Measurements from ENCODE around the gene PFKFB2.

Gene PFKFB2

DNA sequence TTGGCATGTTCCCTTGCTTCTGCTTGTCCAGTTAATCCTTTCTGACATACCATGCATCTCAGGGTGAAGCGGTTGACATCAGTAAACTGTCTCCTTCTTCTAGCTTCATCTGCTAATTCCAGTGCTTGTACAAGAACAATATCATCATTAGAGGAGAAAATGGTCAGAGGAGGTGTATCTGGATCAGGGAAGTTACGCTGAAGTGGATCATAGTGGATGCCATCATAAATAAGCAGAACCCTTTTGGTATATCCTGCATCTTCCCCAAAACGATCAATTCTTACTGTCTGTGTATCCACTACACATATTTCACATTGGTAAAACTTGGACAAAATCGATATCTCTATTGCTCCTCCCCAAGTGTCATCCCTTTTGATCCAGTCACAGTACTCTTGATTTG, 4.0 kb upstream of the PFKFB2 start:
- TF ChIP-seq, protein P1, sequence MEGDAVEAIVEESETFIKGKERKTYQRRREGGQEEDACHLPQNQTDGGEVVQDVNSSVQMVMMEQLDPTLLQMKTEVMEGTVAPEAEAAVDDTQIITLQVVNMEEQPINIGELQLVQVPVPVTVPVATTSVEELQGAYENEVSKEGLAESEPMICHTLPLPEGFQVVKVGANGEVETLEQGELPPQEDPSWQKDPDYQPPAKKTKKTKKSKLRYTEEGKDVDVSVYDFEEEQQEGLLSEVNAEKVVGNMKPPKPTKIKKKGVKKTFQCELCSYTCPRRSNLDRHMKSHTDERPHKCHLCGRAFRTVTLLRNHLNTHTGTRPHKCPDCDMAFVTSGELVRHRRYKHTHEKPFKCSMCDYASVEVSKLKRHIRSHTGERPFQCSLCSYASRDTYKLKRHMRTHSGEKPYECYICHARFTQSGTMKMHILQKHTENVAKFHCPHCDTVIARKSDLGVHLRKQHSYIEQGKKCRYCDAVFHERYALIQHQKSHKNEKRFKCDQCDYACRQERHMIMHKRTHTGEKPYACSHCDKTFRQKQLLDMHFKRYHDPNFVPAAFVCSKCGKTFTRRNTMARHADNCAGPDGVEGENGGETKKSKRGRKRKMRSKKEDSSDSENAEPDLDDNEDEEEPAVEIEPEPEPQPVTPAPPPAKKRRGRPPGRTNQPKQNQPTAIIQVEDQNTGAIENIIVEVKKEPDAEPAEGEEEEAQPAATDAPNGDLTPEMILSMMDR (conservative IDR thresholded peaks at IDR 0.05; ENCODE audit: control insufficient read depth, insufficient read depth, low read depth, low read length), result no peak
- DNase-seq (ENCODE audit: low read depth), result no peak
- no peak overlapping the region for H3K4me3 ChIP-seq (ENCODE audit: control insufficient read depth, low read depth, low read length)

DNA sequence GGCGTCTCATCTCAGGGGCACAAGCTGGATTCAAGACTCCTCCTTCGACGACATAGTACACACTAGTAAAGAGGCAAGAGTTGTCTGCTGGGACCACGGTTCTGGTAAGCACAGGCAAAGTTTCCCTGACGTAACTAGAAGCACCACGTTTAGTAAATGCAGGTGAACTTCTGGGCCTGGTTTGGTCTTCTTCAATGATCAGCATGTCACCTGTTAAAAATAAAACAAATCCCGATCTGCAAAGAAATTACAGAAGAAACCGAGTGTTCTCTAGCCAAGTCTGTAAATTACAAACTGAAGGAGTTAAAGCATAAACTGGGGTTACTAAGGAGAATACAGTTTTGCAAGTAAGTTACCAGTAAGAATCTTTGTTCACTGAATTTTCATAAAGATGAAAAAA, 3.6 kb upstream of the PFKFB2 start:
- no peak for DNase-seq (ENCODE audit: low read depth)
- TF ChIP-seq, protein P1 (conservative IDR thresholded peaks at IDR 0.05; ENCODE audit: control insufficient read depth, insufficient read depth, low read depth, low read length), result no peak
- H3K4me3 ChIP-seq (ENCODE audit: control insufficient read depth, low read depth, low read length), result peak overlapping the region; percentile 96

DNA sequence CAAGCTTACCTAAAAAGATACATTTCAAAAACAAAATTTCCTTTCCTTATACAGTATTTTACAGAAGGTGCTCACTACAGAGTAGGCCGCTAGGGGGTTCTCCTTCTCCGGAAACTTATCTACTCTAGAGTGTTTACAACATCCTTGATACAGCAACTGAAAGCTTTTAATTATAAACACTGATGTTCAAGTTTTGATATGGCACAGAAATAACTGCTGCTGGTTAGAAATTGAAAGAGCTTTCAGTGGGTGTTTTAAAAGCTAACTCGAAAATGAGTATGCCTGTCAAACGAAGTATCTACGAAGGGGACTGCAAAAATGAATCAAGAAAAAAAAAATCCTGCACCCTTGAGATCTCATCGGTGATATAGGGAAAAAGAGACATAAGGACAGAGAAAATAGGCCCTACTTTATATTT, 3.1 kb upstream of the PFKFB2 start:
- TF ChIP-seq, protein P1 (conservative IDR thresholded peaks at IDR 0.05; ENCODE audit: control insufficient read depth, insufficient read depth, low read depth, low read length), result peak; percentile 87
- peak; percentile 63 for DNase-seq (ENCODE audit: low read depth)
- H3K4me3 ChIP-seq (ENCODE audit: control insufficient read depth, low read depth, low read length), result peak overlapping the region; percentile 96

DNA sequence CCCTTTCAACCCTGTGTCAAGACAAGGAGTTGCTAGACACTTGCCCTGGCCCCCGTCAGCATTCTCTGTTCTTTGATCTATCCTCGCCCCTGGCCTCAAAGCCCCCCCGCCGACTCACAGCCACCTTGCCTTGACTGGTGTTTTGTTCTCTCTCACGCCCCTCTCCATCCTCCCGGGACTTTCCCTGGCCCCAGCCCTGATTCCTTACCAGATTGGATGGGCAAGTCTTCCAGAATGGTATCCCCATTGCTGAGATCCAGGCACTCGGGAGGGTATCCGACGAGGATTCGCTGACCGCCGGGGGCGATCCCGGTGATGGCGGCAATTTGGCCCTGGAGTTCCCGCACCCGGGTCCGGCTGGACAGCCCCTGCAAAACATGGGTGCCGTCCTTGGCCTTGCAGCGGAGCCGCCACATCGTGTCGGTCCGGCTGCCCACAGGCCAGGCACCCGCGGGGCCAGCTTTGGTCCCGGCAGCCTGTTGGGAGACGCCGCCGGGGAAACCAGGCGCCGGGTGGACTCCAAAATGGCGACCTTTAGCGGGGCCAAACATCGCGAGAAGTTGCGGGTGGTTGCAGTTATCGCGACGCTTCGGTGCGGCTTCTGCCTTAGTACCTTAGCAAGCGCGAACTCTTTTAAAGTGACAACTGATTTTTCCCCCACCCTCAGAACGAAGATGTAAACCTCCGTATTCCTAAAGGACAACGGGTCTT, 2.4 kb upstream of the PFKFB2 start:
- H3K4me3 ChIP-seq (ENCODE audit: control insufficient read depth, low read depth, low read length), result peak overlapping the region; percentile 96
- DNase-seq (ENCODE audit: low read depth), result peak; percentile 91
- TF ChIP-seq, protein P1 (conservative IDR thresholded peaks at IDR 0.05; ENCODE audit: control insufficient read depth, insufficient read depth, low read depth, low read length), result no peak

DNA sequence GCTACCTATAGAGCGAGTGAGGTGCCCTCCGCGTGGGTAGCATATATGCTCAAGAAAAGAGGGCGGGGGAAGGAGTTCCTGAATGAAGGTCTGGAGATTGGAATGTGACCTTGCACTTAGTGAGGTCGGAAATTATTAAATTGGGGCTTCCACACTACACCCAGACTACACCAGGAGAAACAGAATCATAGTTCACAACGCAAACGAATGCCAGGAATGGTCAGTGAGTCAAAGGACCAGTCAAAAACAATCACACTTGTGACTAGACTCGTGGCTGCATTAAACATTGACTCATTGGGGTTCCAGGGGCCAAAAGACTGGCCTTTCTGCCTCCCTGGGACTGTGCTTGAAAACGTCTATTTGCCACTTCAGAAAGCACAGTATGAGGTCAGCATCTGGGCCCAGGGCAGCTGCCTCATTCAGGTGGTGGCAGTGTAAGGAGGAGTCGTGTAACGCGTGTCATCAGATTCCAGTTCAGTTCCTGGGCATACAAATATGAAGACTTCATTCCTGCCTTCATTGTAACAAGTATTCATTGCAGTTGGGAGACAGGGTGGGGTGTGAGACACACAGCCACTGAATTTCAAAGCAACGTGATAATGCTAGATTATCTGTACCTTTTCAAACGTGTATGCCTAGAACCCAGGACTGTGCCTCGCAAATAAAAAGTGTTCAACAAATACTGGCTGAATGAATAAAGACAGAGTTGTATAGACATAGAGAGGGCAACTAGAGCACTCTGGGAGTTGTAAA, 1.7 kb upstream of the PFKFB2 start, which contains the start of gene YOD1:
Gene YOD1 (minus strand): TSS at position 18 of the 753 bp plus-strand sequence. CDS start 178 bp downstream, outside the sequence.
- peak within 1 kb of the TSS; percentile 96 for H3K4me3 ChIP-seq (ENCODE audit: control insufficient read depth, low read depth, low read length)
- DNase-seq (ENCODE audit: low read depth), result peak; percentile 88

DNA sequence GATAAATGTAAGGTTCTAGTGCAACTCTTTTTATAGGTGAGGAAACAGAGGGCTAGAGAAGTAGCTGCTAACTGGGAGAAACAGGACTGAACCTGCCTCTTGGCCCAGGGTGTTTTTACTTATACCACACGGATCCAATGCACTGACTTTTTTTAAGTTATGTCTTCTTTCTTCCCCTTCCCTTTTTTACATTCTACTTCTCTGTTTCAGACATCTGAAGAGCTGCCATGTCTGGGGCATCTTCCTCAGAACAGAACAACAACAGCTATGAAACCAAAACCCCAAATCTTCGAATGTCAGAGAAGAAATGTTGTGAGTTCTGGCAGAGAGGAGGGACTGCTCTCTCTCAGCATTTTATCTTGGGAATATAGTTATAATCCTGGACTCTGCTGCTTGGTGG, 1.4 kb downstream of the PFKFB2 start:
- H3K4me3 ChIP-seq (ENCODE audit: control insufficient read depth, low read depth, low read length), result no peak overlapping the region
- no peak for DNase-seq (ENCODE audit: low read depth)
- TF ChIP-seq, protein P1 (conservative IDR thresholded peaks at IDR 0.05; ENCODE audit: control insufficient read depth, insufficient read depth, low read depth, low read length), result no peak

More for the DNA sequence above, 1.7 kb upstream of the PFKFB2 start, which contains the start of gene YOD1:
- TF ChIP-seq, protein P1 (conservative IDR thresholded peaks at IDR 0.05; ENCODE audit: control insufficient read depth, insufficient read depth, low read depth, low read length), result no peak

All from fibroblast of mammary gland (primary cell).